Measurements from ENCODE around the gene EFL1.
"Not testable (repeated sequence)": the region's sequence is repeated elsewhere in the genome, so short reads cannot be mapped to it uniquely, and the experiment has no call there.

The EFL1 gene

DNA sequence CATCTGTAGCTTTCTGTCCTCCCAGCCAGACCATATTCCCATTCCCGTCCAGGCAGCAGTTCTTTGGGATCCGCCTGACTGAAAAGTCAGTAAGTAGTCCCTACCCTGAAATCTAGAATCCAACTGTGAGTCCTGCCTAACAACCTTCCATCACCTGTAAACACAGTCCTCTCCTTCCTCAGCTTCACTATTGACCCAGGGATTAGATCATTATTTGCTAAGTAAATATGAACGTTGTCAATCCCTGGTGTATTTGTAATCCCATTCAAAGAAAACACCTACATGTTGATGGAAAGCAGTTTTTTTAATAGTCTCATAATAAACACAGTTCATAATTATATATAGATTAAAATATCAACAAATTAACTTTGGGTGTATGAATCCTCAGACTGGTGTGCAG, 816 bp upstream of the EFL1 start:
- TF ChIP-seq ZFX (IDR thresholded peaks at IDR 0.05; ENCODE audit: borderline replicate concordance): no peak
- TF ChIP-seq, protein P1, sequence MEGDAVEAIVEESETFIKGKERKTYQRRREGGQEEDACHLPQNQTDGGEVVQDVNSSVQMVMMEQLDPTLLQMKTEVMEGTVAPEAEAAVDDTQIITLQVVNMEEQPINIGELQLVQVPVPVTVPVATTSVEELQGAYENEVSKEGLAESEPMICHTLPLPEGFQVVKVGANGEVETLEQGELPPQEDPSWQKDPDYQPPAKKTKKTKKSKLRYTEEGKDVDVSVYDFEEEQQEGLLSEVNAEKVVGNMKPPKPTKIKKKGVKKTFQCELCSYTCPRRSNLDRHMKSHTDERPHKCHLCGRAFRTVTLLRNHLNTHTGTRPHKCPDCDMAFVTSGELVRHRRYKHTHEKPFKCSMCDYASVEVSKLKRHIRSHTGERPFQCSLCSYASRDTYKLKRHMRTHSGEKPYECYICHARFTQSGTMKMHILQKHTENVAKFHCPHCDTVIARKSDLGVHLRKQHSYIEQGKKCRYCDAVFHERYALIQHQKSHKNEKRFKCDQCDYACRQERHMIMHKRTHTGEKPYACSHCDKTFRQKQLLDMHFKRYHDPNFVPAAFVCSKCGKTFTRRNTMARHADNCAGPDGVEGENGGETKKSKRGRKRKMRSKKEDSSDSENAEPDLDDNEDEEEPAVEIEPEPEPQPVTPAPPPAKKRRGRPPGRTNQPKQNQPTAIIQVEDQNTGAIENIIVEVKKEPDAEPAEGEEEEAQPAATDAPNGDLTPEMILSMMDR (IDR thresholded peaks at IDR 0.05): no peak
- peak overlapping the region; percentile 84 for H3K27ac ChIP-seq

DNA sequence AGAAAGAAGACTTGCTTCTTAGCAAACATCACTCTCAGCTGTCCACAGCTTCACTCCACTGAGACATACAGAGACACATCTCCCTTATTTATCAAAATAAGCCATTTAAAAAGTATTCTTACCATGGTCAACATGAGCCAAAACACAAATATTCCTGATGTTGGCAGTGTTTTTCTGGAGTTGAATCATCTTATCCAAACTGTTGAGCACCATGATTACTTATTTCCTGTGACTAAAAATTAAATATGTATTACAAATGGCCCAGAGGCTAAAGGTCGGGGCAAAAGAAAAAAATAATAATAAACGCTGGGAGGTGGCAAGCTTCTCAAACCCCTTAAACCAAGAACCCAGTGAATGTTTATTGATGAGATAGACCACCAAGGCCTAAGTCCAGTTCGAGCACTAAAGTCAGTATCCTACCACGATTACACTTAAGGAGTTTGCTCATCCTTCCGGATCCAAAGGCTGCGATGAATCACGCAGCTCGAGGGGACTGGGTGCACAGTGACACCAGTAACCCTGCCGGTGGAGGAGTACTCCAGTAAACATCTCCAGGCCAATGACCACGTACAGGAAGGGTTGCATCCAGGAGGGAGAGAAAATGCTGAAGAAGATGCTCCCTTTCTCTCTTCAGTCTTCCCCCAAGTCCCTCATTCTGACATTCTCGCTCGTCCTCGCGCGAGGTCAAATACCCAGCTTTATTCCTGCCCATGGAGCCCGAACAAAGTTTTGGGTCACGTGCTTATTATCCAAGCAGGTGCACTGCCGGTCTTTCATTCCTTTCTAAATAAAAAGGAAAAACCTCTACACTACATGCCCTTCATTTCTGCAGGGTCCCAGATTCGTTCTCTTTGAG, 740 bp downstream of the EFL1 start:
- peak overlapping the region; percentile 84 for H3K27ac ChIP-seq

DNA sequence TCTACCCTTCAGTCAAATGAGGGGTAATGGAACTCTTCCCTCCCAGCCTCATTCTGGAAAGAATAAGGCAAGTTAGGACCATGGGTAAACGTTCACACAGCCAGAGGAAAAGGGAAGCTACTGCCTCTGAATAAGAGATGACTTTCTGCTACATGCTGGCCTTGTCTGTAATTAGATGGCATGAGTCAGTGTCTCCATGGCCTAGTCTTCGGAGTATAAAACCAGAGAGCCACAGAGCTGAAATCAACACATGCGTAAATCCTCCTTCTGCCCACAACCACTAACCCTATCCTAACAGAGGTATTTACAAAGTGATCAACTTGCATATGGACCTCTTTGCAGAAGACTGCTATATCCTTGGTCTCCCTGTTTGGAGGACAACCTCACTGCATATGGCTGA, 14.3 kb downstream of the EFL1 start:
- H3K27ac ChIP-seq: not testable (repeated sequence)

DNA sequence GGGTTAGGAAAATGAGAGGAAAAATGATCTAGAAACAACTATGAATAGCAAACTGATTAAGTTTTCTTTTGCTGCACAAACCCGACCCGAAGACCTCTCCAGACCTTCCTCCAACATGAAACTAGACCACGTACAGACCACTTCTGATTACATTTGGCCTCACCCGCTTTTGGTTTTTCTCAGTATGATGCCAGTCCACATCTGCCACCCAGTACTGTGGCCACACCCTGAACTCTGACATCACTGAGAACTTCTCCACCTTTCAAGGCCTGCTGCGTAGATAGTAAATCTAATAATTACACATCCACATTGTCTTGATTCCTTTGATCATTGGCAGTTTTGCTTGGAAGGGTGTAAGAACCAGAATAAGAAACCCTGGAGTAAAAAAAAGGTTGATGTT, 16.6 kb downstream of the EFL1 start:
- H3K27ac ChIP-seq: not testable (repeated sequence)

DNA sequence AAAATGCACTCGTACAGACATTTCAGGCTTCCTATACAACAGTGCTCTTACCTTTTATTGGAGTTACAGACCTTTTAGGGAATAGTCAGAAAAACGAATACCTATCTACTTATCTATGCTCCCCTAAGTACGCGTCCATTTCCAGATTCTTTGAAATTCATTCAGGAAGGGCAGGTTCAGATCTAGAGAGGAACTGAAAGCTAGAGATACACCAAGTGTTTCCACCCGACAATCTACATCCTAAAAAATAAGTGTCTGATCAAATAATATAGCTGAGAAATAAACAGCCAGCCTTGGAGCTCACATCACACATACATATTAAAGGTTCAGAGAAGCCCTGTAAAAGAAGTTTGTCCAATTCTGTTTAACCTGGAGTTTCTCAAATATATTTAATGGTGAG, 18.9 kb downstream of the EFL1 start:
- H3K27ac ChIP-seq: not testable (repeated sequence)

DNA sequence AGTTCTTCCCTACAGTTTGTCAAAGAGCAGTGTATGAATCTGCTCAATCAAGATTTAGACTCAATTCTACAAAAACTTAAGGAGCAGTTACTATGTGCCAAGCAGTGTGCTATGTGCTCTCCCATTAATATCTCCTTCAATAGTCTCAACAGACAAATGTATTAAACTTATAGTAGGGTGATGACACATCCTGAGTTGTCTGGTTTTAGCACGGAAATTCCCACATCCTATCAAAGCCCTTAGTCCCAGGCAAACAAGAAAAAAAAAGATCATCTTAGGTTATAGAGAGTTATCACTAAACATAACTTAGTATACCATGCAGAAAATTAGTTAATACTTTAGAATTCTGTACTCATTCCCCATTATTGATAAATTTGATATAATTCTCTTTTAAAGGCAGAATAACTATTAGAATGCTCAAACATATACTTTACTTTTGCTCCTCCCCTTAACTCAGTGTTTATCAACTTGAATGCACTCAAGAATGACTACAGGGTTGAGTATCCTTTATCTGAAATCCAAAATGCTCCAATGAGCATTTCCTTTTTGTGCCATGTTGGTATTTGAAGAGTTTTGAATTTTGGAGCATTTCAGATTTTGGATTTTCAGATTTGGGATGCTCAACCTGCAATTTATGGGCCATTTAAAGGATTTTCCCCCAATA, 20.6 kb downstream of the EFL1 start:
- H3K27ac ChIP-seq: not testable (repeated sequence)

DNA sequence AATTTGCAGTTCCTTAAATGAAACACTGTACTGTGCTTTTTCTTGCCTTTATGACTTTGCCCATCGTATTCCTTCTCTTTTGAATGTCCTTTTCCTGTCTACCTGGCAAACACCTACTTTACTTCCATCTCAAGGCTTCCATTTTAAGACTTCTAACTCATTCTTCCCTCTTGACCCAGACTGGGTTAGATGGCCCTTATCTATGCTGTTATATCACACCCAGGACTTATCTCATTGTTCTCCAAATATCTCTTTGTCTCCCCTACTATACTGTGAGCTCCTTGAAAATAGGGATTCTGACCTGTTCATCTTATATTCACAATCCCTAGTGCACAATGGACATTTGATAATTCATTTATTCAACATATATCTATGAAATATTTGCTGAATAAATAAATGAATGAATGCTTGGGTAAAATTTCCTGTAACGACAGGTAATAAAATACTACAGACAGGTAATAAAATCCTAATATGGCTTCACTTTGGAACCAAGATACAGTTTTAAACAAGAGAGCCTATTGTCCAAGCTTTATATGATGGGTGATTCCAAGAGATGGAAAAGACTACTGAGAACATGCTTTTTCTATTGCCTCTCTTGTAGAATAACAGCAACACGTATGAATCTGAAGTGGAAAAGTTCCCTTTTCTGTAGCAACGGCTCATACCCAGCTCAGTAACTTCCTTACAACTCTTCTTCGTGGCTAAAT, 22.7 kb downstream of the EFL1 start:
- H3K27ac ChIP-seq: peak overlapping the region; percentile 19; the same call in 1 of the 2 replicates
- TF ChIP-seq ZFX (IDR thresholded peaks at IDR 0.05; ENCODE audit: borderline replicate concordance): no peak
- TF ChIP-seq, protein P1 (IDR thresholded peaks at IDR 0.05): no peak

DNA sequence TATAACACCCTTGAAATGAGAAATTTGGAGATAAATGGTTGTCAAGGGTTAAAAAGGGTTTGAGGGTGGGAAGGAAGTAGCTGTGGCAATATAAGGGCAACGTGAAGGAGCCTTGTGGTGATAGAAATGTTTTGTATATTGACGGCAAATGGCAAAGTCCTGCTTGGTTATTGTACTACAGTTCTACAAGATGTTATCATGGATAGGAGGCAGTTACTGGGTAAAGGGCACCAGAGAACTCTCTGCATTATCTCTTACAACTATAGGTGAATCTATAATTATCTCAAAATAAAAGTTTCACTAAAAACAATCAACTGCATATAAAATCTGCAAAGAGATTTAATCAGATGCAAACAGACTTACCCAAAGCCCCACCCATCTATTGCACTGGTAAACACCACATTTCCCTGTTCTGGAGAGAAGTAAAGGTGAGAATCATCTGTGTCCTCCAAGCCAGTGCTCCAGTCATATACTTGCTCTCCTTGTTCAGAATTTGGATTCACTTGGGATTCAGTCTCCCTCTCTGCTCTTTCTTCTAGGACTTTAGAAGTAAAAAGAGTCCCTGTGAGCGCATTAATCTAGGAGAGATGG, 24.5 kb downstream of the EFL1 start:
- not testable (repeated sequence) for H3K27ac ChIP-seq

DNA sequence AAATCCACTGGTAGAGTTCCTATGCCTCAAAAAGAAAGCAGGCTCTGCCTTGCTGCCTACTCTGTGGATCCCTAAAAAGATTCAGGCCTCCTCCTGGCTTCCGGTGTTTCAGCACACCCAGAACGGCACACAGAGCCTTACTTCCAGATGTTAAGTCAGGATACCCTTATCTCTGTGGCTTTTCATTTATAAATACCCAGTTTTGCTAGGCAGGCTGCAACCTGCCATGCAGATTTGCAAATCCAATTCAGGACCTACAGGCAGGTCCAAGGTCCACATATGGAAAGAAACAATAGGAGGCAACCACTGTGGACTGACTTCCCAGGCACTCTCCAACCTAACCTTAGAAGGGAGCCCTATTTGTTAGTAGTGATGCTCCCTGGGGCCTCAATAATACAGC, 30.7 kb downstream of the EFL1 start:
- no peak overlapping the region for H3K27ac ChIP-seq
- TF ChIP-seq, protein P1 (IDR thresholded peaks at IDR 0.05): no peak
- no peak for TF ChIP-seq ZFX (IDR thresholded peaks at IDR 0.05; ENCODE audit: borderline replicate concordance)

DNA sequence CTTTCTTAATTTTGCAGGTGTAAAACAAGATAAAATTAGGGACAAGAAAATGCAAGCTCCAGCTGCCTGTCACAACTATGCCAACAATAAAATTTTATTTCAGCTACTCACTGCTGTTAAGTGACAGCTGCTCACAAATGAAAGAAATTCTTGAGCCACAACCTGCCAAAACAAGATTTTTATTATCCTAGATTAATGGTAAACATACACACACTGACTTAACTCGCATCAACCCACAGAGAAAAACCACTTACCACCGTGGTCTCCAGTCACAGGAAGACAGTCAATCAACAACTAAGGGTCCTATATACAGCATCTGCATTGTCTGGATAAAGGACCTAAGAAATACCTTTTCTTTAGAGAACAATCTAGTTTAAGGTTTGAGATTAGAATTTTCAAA, 31.3 kb downstream of the EFL1 start:
- H3K27ac ChIP-seq: no peak overlapping the region
- TF ChIP-seq, protein P1 (IDR thresholded peaks at IDR 0.05): no peak
- no peak for TF ChIP-seq ZFX (IDR thresholded peaks at IDR 0.05; ENCODE audit: borderline replicate concordance)
